ENCODE results near the gene SLC25A19.

Gene SLC25A19

DNA sequence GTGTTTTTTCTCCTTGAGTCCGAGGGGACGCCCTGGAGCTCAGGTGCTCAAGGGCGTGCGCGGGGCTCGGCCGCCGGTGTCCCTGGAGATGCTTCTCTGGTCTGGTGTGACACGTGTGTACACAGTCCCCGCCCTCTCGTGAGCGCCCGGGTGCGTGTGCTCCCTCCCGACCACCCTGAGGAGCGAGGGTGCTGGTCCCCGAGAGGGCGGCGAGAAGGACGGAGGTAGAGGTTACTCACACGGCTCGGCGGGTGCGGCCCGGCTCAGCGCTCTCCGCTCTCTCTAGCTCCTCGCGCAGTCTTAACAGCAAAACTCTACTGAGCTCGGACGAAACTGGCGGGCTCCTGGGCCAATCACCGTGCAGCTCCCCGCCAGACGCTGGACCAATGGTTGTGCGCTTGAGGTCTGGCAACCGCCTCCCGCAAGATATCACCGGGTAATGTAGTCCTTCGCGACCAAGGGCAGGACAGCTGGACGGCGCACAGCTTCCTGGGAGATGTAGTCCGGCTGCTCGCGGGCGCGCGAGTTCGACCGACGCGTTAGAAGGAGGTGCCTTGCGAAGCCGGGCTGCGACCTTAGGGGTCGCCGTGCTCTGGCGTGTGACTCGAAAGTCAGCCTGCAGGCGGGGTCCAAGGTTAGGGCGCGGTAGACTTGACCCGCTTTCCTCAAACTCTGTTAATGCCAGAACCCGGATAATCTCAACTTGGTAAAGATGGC lies at the start of gene SLC25A19:
Gene SLC25A19, minus strand, starts transcription at position 319 of the 717 bp plus-strand sequence. CDS start 2,669 bp downstream, outside the sequence.
- TF ChIP-seq, protein P1, sequence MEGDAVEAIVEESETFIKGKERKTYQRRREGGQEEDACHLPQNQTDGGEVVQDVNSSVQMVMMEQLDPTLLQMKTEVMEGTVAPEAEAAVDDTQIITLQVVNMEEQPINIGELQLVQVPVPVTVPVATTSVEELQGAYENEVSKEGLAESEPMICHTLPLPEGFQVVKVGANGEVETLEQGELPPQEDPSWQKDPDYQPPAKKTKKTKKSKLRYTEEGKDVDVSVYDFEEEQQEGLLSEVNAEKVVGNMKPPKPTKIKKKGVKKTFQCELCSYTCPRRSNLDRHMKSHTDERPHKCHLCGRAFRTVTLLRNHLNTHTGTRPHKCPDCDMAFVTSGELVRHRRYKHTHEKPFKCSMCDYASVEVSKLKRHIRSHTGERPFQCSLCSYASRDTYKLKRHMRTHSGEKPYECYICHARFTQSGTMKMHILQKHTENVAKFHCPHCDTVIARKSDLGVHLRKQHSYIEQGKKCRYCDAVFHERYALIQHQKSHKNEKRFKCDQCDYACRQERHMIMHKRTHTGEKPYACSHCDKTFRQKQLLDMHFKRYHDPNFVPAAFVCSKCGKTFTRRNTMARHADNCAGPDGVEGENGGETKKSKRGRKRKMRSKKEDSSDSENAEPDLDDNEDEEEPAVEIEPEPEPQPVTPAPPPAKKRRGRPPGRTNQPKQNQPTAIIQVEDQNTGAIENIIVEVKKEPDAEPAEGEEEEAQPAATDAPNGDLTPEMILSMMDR (IDR thresholded peaks at IDR 0.05; ENCODE audit: control insufficient read depth, insufficient read depth, low read depth, low read length, missing control alignments) = no peak
- DNase-seq (ENCODE audit: low read depth) = peak; percentile 95
- H3K4me3 ChIP-seq (ENCODE audit: control insufficient read depth, low read depth, low read length) = peak within 1 kb of the TSS; percentile 76

DNA sequence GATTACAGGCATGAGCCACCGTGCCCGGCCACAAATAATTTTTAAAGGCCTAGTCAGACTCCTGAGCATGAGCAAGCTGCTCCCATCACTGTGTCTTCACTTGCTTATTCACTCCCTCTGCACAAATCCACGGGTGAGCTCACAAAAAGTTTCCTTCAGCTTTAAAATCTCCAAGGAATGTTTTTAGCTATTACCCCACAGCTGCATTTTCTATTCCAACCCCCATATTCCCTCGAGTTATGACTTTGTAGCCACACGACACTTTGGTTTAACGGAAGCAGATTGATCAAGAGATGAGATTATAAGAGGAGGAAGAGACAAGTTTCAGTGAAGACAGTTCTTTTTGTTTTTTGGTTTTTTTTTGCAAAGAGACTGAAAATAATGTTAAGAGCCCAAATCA lies 49.1 kb upstream of the SLC25A19 start:
- DNase-seq (ENCODE audit: low read depth) = peak; percentile 59
- TF ChIP-seq, protein P1 (IDR thresholded peaks at IDR 0.05; ENCODE audit: control insufficient read depth, insufficient read depth, low read depth, low read length, missing control alignments) = no peak
- no peak overlapping the region for H3K4me3 ChIP-seq (ENCODE audit: control insufficient read depth, low read depth, low read length)

DNA sequence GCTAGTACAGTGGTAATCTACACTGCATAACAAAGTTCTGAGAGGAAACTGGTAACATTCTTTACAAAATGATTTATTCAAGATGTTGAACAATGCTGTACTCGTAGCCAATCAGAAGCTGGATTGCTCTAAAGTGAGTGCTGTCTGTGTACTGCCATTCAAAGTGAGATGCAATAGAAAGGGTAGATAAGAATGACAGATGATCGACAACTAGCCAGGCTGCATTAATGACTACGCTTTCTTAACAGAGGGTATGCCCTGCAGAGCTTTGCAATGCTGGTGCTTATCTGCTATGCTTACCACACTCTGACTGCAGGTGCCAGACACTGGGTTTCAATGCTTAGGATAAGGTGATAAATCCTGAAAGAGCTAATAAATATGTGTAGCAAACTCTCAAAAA lies 46.1 kb upstream of the SLC25A19 start:
- no peak for DNase-seq (ENCODE audit: low read depth)
- H3K4me3 ChIP-seq (ENCODE audit: control insufficient read depth, low read depth, low read length) = no peak overlapping the region
- TF ChIP-seq, protein P1 (IDR thresholded peaks at IDR 0.05; ENCODE audit: control insufficient read depth, insufficient read depth, low read depth, low read length, missing control alignments) = no peak

DNA sequence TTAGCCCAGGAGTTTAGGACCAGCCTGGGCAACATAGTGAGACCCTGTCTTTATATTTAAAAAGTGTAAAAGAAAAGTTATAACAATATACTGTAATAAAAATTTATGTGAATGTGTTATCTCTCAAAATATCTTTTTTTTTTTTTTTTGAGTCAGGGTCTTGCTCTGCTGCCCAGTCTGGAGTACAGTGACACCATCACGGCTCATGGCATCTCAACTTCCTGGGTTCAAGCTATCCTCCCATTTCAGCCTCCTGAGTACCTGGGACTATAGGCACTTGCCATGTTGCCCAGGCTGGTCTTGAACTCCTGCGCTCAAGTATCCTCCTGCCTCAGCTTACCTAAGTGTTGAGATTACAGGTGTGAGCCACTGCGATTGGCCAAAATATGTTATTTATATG lies 45.5 kb upstream of the SLC25A19 start:
- DNase-seq (ENCODE audit: low read depth) = no peak
- no peak overlapping the region for H3K4me3 ChIP-seq (ENCODE audit: control insufficient read depth, low read depth, low read length)
- TF ChIP-seq, protein P1 (IDR thresholded peaks at IDR 0.05; ENCODE audit: control insufficient read depth, insufficient read depth, low read depth, low read length, missing control alignments) = no peak

DNA sequence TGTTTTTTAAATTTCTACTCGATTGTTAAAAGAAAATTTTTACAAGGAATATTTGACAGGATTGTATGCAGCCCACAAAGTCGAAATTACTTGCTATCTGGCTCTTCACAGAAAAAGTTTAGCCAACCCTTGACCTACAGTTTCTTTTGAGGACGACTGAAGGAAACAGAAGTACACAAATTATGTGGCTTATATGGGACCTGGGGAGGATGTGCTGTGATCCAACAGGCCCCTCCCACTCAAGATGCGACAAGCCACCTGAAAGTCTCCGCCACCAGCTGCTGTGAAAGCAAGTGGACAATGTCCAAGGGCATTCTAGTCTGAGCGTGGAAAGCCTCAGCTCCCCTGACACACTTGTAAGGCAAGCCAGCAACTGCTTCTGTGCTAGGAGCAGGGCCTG lies 42.4 kb upstream of the SLC25A19 start:
- DNase-seq (ENCODE audit: low read depth) = no peak
- TF ChIP-seq, protein P1 (IDR thresholded peaks at IDR 0.05; ENCODE audit: control insufficient read depth, insufficient read depth, low read depth, low read length, missing control alignments) = no peak
- no peak overlapping the region for H3K4me3 ChIP-seq (ENCODE audit: control insufficient read depth, low read depth, low read length)

DNA sequence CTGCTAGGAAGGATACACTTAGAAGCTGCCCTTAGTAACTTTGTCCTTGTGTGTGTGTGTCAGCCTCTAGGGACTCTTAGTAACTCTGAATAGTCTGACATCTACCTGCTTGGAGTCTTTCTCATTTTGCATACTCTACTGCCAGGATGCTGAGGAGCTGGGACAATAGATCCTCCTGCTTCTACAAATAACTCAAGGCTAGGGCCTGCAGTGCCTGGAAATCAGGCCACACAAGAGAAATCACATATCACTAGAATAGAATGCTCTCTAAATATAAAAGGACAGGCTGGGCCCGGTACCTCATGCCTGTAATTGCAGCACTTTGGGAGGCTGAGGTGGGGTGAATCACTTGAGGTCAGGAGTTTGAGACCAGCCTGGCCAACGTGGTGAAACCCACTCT lies 38.5 kb upstream of the SLC25A19 start:
- TF ChIP-seq, protein P1 (IDR thresholded peaks at IDR 0.05; ENCODE audit: control insufficient read depth, insufficient read depth, low read depth, low read length, missing control alignments) = no peak
- DNase-seq (ENCODE audit: low read depth) = no peak
- H3K4me3 ChIP-seq (ENCODE audit: control insufficient read depth, low read depth, low read length) = no peak overlapping the region
